HG03558 (cell line): ENCODE data around the gene NFIB.

Experiments
- ATAC-seq: cut with Tn5 transposase; IDR thresholded peaks from one replicate; pipeline ENCODE4 v1.9.1; 2021; ENCODE audit warnings: moderate number of reproducible peaks; ENCODE audit not compliant: unreplicated experiment; ENCODE audit errors: extremely low read depth

The NFIB gene

GRCh38 chr9:14313951-14314423 is at the start of gene NFIB:
TSS of gene NFIB (minus strand) at chr9:14314141. CDS start at chr9:14313511, 630 bp downstream.
- no peak for ATAC-seq

- no peak for ATAC-seq
Measured at GRCh38 chr9:14362175-14362574, 48.2 kb upstream of the NFIB start.

GRCh38 chr9:14361074-14361473 is 47.1 kb upstream of the NFIB start:
- ATAC-seq, result no peak

- no peak for ATAC-seq
Measured at GRCh38 chr9:14358523-14358922, 44.6 kb upstream of the NFIB start.

- ATAC-seq, result no peak
Measured at GRCh38 chr9:14356351-14357265, 42.7 kb upstream of the NFIB start.

GRCh38 chr9:14354201-14354600 is 40.3 kb upstream of the NFIB start:
- no peak for ATAC-seq

GRCh38 chr9:14353222-14354056 is 39.5 kb upstream of the NFIB start:
- ATAC-seq, result peak; percentile 69

GRCh38 chr9:14352503-14352902 is 38.6 kb upstream of the NFIB start:
- ATAC-seq, result no peak

- ATAC-seq, result no peak
Measured at GRCh38 chr9:14351221-14351836, 37.4 kb upstream of the NFIB start.

- no peak for ATAC-seq
Measured at GRCh38 chr9:14350754-14351153, 36.8 kb upstream of the NFIB start.

- ATAC-seq, result no peak
Measured at GRCh38 chr9:14350349-14350728, 36.4 kb upstream of the NFIB start.

- ATAC-seq, result no peak
Measured at GRCh38 chr9:14349447-14350348, 35.8 kb upstream of the NFIB start.

- ATAC-seq, result no peak
Measured at GRCh38 chr9:14349146-14349446, 35.2 kb upstream of the NFIB start.

- ATAC-seq, result no peak
Measured at GRCh38 chr9:14348373-14349145, 34.6 kb upstream of the NFIB start.

- no peak for ATAC-seq
Measured at GRCh38 chr9:14348123-14348372, 34.1 kb upstream of the NFIB start.

GRCh38 chr9:14347406-14348122 is 33.6 kb upstream of the NFIB start:
- no peak for ATAC-seq

- no peak for ATAC-seq
Measured at GRCh38 chr9:14346811-14347405, 33.0 kb upstream of the NFIB start.

GRCh38 chr9:14346231-14346791 is 32.4 kb upstream of the NFIB start:
- no peak for ATAC-seq
